HEK293 (cell line): ENCODE measurements around the gene MAEA.

Source experiments
- CTCF ChIA-PET: fragments of 350-600 bp; formaldehyde crosslinking; extraction: SDS; loops from one replicate; lab custom pipeline; 2021; ENCODE audit warnings: antibody characterized with exemption; lab: Yijun Ruan, JAX
- POLR2A ChIA-PET: fragments of 300-600 bp; formaldehyde crosslinking; extraction: SDS; loops from one replicate; lab custom pipeline; 2020; ENCODE audit warnings: antibody characterized with exemption, inconsistent platforms; lab: Yijun Ruan, JAX
- H3K27ac ChIP-seq: fragments of 200-500 bp; sonication (Bioruptor generic); 2 replicates; pipeline ENCODE4 v1.5.1; 2014; ENCODE audit warnings: low read depth, low read length, control low read depth, inconsistent platforms; ENCODE audit errors: extremely low read depth
- H3K36me3 ChIP-seq, 2 experiments: fragments of 200-500 bp in 1 of 2; sonication (Bioruptor generic) in 1 of 2; 1 replicate in 1 of 2; 2 replicates in 1 of 2; pipeline ENCODE4 v1.5.1; 2014 to 2017; ENCODE audit warnings: inconsistent platforms in 2 of 2, low read length in 2 of 2; ENCODE audit not compliant: control insufficient read depth in 2 of 2, insufficient read depth in 1 of 2
- H3K4me1 ChIP-seq: fragments of 200-500 bp; sonication (Bioruptor generic); 2 replicates; pipeline ENCODE4 v1.5.1; 2014; ENCODE audit warnings: mild to moderate bottlenecking, low read length, inconsistent platforms; ENCODE audit not compliant: control insufficient read depth, insufficient read depth
- H3K4me3 ChIP-seq: 2 replicates; pipeline ENCODE4 v1.5.1; 2011; ENCODE audit warnings: low read depth, mild to moderate bottlenecking, control low read depth, low read length, moderate library complexity
- H3K9me3 ChIP-seq: fragments of 200-500 bp; sonication (Bioruptor generic); 2 replicates; pipeline ENCODE4 v1.5.1; 2014; ENCODE audit warnings: low read depth, low read length, inconsistent platforms; ENCODE audit not compliant: control insufficient read depth, insufficient read depth
- FEZF1 ChIP-seq: fragments of 450-650 bp; formaldehyde crosslinking; IDR thresholded peaks from 2 replicates; pipeline ENCODE4 v1.5.1; 2016; ENCODE audit warnings: missing biosample characterization, missing genetic modification characterization
- MEIS1 ChIP-seq: sonication (generic); formaldehyde crosslinking; IDR thresholded peaks from 2 replicates; pipeline ENCODE4 v1.8.1; 2022; ENCODE audit warnings: missing genetic modification reagents, mild to moderate bottlenecking, borderline replicate concordance
- MYNN ChIP-seq: fragments of 450-650 bp; formaldehyde crosslinking; IDR thresholded peaks from 2 replicates; pipeline ENCODE4 v1.5.1; 2016; ENCODE audit warnings: missing biosample characterization, missing genetic modification characterization, borderline replicate concordance
- YY1 ChIP-seq: fragments of 450-650 bp; formaldehyde crosslinking; IDR thresholded peaks from 2 replicates; pipeline ENCODE4 v1.5.1; 2018; ENCODE audit warnings: missing biosample characterization, missing genetic modification characterization
- ZBTB48 ChIP-seq: fragments of 450-650 bp; formaldehyde crosslinking; IDR thresholded peaks from 2 replicates; pipeline ENCODE4 v1.5.1; 2016; ENCODE audit warnings: missing biosample characterization, missing genetic modification characterization
- ZBTB8A ChIP-seq: fragments of 450-650 bp; formaldehyde crosslinking; IDR thresholded peaks from 2 replicates; pipeline ENCODE4 v1.5.1; 2016; ENCODE audit warnings: missing biosample characterization, missing genetic modification characterization
- ZFP69B ChIP-seq: fragments of 450-650 bp; formaldehyde crosslinking; IDR thresholded peaks from 2 replicates; pipeline ENCODE4 v1.5.1; 2016; ENCODE audit warnings: missing biosample characterization, missing genetic modification characterization
- ZNF155 ChIP-seq: fragments of 450-650 bp; formaldehyde crosslinking; IDR thresholded peaks from 2 replicates; pipeline ENCODE4 v1.5.1; 2016; ENCODE audit warnings: missing biosample characterization, missing genetic modification characterization
- ZNF175 ChIP-seq: fragments of 450-650 bp; formaldehyde crosslinking; IDR thresholded peaks from 2 replicates; pipeline ENCODE4 v1.5.1; 2016; ENCODE audit warnings: missing biosample characterization, missing genetic modification characterization
- ZNF19 ChIP-seq: fragments of 450-650 bp; formaldehyde crosslinking; IDR thresholded peaks from 2 replicates; pipeline ENCODE4; 2016; ENCODE audit warnings: missing biosample characterization, missing genetic modification characterization, low read depth
- ZNF214 ChIP-seq: fragments of 450-650 bp; formaldehyde crosslinking; IDR thresholded peaks from 2 replicates; pipeline ENCODE4 v1.5.1; 2017; ENCODE audit warnings: missing biosample characterization, mild to moderate bottlenecking, missing genetic modification characterization, borderline replicate concordance
- ZNF23 ChIP-seq: fragments of 450-650 bp; formaldehyde crosslinking; IDR thresholded peaks from 2 replicates; pipeline ENCODE4 v1.5.1; 2016; ENCODE audit warnings: missing biosample characterization, missing genetic modification characterization, borderline replicate concordance
- ZNF571 ChIP-seq: fragments of 450-650 bp; formaldehyde crosslinking; IDR thresholded peaks from 2 replicates; pipeline ENCODE4 v1.5.0; 2017; ENCODE audit warnings: missing biosample characterization, missing genetic modification characterization
- ZNF654 ChIP-seq: fragments of 450-650 bp; formaldehyde crosslinking; IDR thresholded peaks from 2 replicates; pipeline ENCODE4 v1.5.1; 2016; ENCODE audit warnings: low read depth, missing biosample characterization, missing genetic modification characterization
- ZNF707 ChIP-seq: fragments of 450-650 bp; formaldehyde crosslinking; IDR thresholded peaks from 2 replicates; pipeline ENCODE4 v1.5.1; 2016; ENCODE audit warnings: missing biosample characterization, missing genetic modification characterization
- ZNF768 ChIP-seq: fragments of 450-650 bp; formaldehyde crosslinking; IDR thresholded peaks from 2 replicates; pipeline ENCODE4 v1.5.1; 2018; ENCODE audit warnings: missing biosample characterization, mild to moderate bottlenecking, missing genetic modification characterization
- ZNF830 ChIP-seq: fragments of 450-650 bp; IDR thresholded peaks from 2 replicates; pipeline ENCODE4 v1.5.0; 2018; ENCODE audit warnings: missing biosample characterization, missing genetic modification characterization, low read depth, mild to moderate bottlenecking, moderate library complexity
- TF ChIP-seq, protein P1 (sequence below): fragments of 450-650 bp; formaldehyde crosslinking; IDR thresholded peaks from 2 replicates; pipeline ENCODE4 v1.5.1; 2016; ENCODE audit warnings: missing biosample characterization, missing genetic modification characterization
- TF ChIP-seq, protein P2 (sequence below): fragments of 450-650 bp; formaldehyde crosslinking; IDR thresholded peaks from 2 replicates; pipeline ENCODE4 v1.5.1; 2016; ENCODE audit warnings: missing biosample characterization, missing genetic modification characterization
- TF ChIP-seq, protein P3 (sequence below): fragments of 450-650 bp; formaldehyde crosslinking; optimal IDR thresholded peaks from 2 replicates; pipeline ENCODE3; 2016; ENCODE audit warnings: missing biosample characterization, mild to moderate bottlenecking, missing genetic modification characterization
- TF ChIP-seq, protein P4 (sequence below): fragments of 450-650 bp; formaldehyde crosslinking; IDR thresholded peaks from 2 replicates; pipeline ENCODE4 v1.5.1; 2017; ENCODE audit warnings: missing biosample characterization, mild to moderate bottlenecking, missing genetic modification characterization, moderate library complexity
- TF ChIP-seq, protein P5 (sequence below): fragments of 450-650 bp; formaldehyde crosslinking; IDR thresholded peaks from 2 replicates; pipeline ENCODE4 v1.5.1; 2016; ENCODE audit warnings: missing biosample characterization, missing genetic modification characterization
- TF ChIP-seq, protein P6 (sequence below): fragments of 450-650 bp; formaldehyde crosslinking; IDR thresholded peaks from 2 replicates; pipeline ENCODE4 v1.5.1; 2016; ENCODE audit warnings: missing biosample characterization, missing genetic modification characterization

The MAEA gene

DNA sequence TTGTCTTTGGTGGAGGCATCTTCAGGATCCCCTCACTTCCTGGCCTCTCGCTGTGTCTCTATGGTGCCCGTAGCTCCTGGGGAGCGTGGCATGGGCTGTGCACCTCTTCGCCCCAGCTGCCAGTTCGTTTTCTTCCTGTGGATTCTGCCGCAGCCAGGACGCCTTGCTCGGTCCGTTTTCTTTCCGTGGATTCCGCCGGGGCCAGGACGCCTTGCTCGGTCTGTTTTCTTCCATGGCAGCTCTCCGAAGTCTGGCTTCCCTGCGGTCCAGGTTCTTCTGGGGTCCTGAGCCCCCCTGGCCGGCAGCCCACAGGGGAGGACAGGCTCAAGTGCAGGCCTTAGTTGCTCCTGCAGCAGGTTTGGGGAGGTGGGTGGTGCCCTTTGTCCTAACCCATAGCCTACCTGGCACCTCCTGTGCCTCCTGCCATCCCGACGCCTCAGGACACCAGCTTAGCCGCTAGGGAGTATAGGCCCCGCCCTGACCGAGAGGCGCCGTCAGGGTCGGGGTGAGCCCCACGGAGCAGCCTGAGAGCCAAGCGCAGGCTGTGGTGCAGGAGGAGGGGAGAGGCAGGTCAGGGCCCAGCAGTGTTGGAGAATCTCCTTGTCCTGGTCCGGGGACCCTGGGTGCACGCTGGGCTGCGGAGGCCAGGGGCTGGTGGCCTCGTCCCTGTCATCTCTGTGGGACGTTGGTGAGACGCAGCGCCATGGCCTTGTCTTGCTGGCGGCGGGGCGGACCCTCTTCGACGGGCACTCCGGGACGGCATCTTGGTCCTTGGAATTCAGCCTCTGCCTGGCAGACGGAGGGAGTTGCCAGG lies 84.4 kb downstream of the MAEA start:
- Histone ChIP-seq H3K27ac (no peak overlapping the region), H3K36me3 (peaks cover 0 to 49% of the 10 kb centered on the region in 2 experiments; a peak in 1 of 3 replicates), H3K9me3 (no peaks in the 10 kb centered on the region), H3K4me1 (no peaks in the 10 kb centered on the region), H3K4me3 (no peak overlapping the region)
- ChIA-PET POLR2A (no interaction called here), CTCF (no interaction called here)
- no peak for TF ChIP-seq MYNN
- TF ChIP-seq ZNF830 (tag by site-specific recombination) = no peak
- TF ChIP-seq ZNF23 = no peak
- TF ChIP-seq, protein P1, sequence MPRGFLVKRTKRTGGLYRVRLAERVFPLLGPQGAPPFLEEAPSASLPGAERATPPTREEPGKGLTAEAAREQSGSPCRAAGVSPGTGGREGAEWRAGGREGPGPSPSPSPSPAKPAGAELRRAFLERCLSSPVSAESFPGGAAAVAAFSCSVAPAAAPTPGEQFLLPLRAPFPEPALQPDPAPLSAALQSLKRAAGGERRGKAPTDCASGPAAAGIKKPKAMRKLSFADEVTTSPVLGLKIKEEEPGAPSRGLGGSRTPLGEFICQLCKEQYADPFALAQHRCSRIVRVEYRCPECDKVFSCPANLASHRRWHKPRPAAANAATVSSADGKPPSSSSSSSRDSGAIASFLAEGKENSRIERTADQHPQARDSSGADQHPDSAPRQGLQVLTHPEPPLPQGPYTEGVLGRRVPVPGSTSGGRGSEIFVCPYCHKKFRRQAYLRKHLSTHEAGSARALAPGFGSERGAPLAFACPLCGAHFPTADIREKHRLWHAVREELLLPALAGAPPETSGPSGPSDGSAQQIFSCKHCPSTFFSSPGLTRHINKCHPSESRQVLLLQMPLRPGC = no peak
- TF ChIP-seq ZNF19 (tag by site-specific recombination) = no peak
- no peak for TF ChIP-seq ZNF707 (tag by site-specific recombination)

DNA sequence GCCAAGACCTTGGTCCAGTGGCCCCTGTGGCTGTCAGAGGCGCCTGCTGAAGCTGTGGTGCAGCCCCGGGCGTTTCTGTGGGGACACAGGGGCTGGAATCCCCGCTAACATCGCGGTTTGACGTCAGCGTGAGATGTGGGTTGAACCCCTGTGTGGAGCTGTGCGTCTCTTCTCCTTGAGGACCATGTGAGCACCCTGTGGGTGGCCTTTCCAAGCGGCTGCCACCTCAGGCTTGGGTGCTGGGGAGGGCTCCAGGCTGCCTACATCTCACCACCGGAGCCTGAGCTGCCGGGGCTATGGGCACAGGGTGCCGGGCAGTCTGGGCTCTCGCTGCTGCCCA lies 85.0 kb downstream of the MAEA start:
- Histone ChIP-seq H3K9me3 (no peaks in the 10 kb centered on the region), H3K4me3 (no peak overlapping the region), H3K36me3 (peaks cover 0 to 49% of the 10 kb centered on the region in 2 experiments; a peak in 1 of 3 replicates), H3K27ac (no peak overlapping the region), H3K4me1 (no peaks in the 10 kb centered on the region)
- CTCF ChIA-PET = no interaction called here
- POLR2A ChIA-PET = no interaction called here
- TF ChIP-seq FEZF1 (tag by site-specific recombination) = no peak
- no peak for TF ChIP-seq ZNF214 (tag by site-specific recombination)
- TF ChIP-seq, protein P2, sequence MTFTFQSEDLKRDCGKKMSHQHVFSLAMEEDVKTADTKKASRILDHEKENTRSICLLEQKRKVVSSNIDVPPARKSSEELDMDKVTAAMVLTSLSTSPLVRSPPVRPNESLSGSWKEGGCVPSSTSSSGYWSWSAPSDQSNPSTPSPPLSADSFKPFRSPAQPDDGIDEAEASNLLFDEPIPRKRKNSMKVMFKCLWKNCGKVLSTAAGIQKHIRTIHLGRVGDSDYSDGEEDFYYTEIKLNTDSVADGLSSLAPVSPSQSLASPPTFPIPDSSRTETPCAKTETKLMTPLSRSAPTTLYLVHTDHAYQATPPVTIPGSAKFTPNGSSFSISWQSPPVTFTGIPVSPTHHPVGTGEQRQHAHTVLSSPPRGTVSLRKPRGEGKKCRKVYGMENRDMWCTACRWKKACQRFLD (tag by site-specific recombination) = no peak
- no peak for TF ChIP-seq YY1 (tag by site-specific recombination)
- no peak for TF ChIP-seq ZNF175 (tag by site-specific recombination)
- TF ChIP-seq MEIS1 (CRISPR knock-in tag) = no peak

DNA sequence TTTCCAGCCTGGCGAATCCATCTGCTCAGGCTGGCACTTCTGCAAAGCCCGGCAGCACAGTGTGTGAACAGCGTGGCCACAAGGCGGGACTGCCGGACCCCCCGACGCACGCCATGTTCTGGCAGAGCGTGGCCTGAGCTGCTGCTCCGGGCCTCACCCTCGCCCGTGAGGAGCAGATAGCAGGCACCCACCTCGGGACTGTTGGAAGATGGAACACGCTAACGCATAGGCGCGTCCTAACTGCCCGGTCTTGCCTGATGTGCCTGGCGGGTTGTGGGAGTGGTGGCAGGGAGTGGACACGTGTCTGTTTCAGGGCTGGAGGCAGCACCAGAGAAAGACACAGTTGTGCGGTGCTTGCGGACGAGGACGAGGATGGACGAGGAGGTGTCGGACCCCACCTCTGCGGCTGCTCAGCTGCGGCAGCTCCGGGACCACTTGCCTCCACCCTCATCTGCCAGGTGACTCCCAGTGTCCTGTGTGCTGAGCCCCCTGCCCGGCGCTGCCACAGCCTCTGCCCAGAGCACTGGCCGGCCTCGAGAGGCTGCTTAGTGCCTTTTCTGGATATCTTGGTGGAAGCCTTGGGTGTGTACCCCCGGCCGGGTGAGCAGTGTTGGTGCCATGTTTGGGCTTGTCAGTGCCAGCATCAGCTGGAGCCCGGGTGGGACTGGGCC lies 85.5 kb downstream of the MAEA start:
- peaks cover 0 to 46% of the 10 kb centered on the region in 2 experiments; a peak in 1 of 3 replicates for H3K36me3 ChIP-seq
- H3K9me3 ChIP-seq = no peaks in the 10 kb centered on the region
- ChIA-PET POLR2A (no interaction called here), CTCF (interaction anchor here (0.6 kb wide), 1 partner anchor 537 kb away, joined by 3 read pairs; no protein-coding TSS in a partner anchor)
- H3K4me1 ChIP-seq = no peaks in the 10 kb centered on the region
- TF ChIP-seq ZNF571 (tag by site-specific recombination) = no peak
- no peak for TF ChIP-seq ZNF654 (tag by site-specific recombination)
- no peak for TF ChIP-seq ZBTB8A (tag by site-specific recombination)
- TF ChIP-seq, protein P3, sequence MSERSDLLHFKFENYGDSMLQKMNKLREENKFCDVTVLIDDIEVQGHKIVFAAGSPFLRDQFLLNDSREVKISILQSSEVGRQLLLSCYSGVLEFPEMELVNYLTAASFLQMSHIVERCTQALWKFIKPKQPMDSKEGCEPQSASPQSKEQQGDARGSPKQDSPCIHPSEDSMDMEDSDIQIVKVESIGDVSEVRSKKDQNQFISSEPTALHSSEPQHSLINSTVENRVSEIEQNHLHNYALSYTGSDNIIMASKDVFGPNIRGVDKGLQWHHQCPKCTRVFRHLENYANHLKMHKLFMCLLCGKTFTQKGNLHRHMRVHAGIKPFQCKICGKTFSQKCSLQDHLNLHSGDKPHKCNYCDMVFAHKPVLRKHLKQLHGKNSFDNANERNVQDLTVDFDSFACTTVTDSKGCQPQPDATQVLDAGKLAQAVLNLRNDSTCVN (tag by site-specific recombination) = no peak
- TF ChIP-seq, protein P4, sequence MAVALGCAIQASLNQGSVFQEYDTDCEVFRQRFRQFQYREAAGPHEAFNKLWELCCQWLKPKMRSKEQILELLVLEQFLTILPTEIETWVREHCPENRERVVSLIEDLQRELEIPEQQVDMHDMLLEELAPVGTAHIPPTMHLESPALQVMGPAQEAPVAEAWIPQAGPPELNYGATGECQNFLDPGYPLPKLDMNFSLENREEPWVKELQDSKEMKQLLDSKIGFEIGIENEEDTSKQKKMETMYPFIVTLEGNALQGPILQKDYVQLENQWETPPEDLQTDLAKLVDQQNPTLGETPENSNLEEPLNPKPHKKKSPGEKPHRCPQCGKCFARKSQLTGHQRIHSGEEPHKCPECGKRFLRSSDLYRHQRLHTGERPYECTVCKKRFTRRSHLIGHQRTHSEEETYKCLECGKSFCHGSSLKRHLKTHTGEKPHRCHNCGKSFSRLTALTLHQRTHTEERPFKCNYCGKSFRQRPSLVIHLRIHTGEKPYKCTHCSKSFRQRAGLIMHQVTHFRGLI (tag by site-specific recombination) = no peak
- TF ChIP-seq ZBTB48 (tag by site-specific recombination) = no peak
- no peak for TF ChIP-seq ZNF155
- TF ChIP-seq ZNF768 = no peak
- TF ChIP-seq ZFP69B = no peak
- TF ChIP-seq, protein P5, sequence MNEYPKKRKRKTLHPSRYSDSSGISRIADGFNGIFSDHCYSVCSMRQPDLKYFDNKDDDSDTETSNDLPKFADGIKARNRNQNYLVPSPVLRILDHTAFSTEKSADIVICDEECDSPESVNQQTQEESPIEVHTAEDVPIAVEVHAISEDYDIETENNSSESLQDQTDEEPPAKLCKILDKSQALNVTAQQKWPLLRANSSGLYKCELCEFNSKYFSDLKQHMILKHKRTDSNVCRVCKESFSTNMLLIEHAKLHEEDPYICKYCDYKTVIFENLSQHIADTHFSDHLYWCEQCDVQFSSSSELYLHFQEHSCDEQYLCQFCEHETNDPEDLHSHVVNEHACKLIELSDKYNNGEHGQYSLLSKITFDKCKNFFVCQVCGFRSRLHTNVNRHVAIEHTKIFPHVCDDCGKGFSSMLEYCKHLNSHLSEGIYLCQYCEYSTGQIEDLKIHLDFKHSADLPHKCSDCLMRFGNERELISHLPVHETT (tag by site-specific recombination) = no peak
- TF ChIP-seq, protein P6, sequence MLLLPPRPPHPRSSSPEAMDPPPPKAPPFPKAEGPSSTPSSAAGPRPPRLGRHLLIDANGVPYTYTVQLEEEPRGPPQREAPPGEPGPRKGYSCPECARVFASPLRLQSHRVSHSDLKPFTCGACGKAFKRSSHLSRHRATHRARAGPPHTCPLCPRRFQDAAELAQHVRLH = no peak
- no peak overlapping the region for H3K4me3 ChIP-seq
- no peak overlapping the region for H3K27ac ChIP-seq
